ENCODE measurements around the gene CHN2.
"Not testable (repeated sequence)": the region's sequence is repeated elsewhere in the genome, so short reads cannot be mapped to it uniquely, and the experiment has no call there.

CHN2 gene

GRCh38 chr7:29258951-29259350 lies 64.4 kb downstream of the CHN2 start:
- DNase-seq, result no peak

GRCh38 chr7:29262191-29262917 lies 67.8 kb downstream of the CHN2 start:
- DNase-seq, result no peak

- DNase-seq, result not testable (repeated sequence)
These were observed 69.1 kb downstream of the CHN2 start for GRCh38 chr7:29263601-29264207.

- DNase-seq, result peak; percentile 45 to 81 (median 62)
These were observed 70.8 kb downstream of the CHN2 start for GRCh38 chr7:29265208-29265923.

- DNase-seq, result no peak
These were observed 75.4 kb downstream of the CHN2 start for GRCh38 chr7:29269935-29270334.

- peak in 3 of 4 experiments; percentile 25 to 57 (median 50) for DNase-seq
These were observed 76.2 kb downstream of the CHN2 start for GRCh38 chr7:29270594-29271318.

GRCh38 chr7:29271319-29271658 lies 76.7 kb downstream of the CHN2 start:
- DNase-seq, result no peak

- no peak for DNase-seq
These were observed 77.5 kb downstream of the CHN2 start for GRCh38 chr7:29272057-29272456.

- DNase-seq, result peak; percentile 41 to 69 (median 56)
These were observed 79.8 kb downstream of the CHN2 start for GRCh38 chr7:29274146-29275017.

GRCh38 chr7:29275018-29275318 lies 80.4 kb downstream of the CHN2 start:
- no peak for DNase-seq

- no peak for DNase-seq
These were observed 80.9 kb downstream of the CHN2 start for GRCh38 chr7:29275493-29275892.

GRCh38 chr7:29276199-29276598 lies 81.6 kb downstream of the CHN2 start:
- DNase-seq, result no peak

- no peak for DNase-seq
These were observed 82.2 kb downstream of the CHN2 start for GRCh38 chr7:29276806-29277205.

GRCh38 chr7:29277436-29278215 lies 83.1 kb downstream of the CHN2 start:
- DNase-seq, result no peak

- no peak for DNase-seq
These were observed 83.9 kb downstream of the CHN2 start for GRCh38 chr7:29278337-29279069.

- peak in 3 of 4 experiments; percentile 12 to 55 (median 25) for DNase-seq
These were observed 87.4 kb downstream of the CHN2 start for GRCh38 chr7:29281782-29282541.

- DNase-seq, result peak; percentile 57 to 67 (median 64)
These were observed 88.3 kb downstream of the CHN2 start for GRCh38 chr7:29282819-29283414.

- peak; percentile 42 to 74 (median 61) for DNase-seq
These were observed 90.3 kb downstream of the CHN2 start for GRCh38 chr7:29284696-29285443.

GRCh38 chr7:29285444-29285793 lies 90.8 kb downstream of the CHN2 start:
- peak; percentile 49 to 75 (median 69) for DNase-seq
